ENCODE results near the gene TMEM141.

- TF ChIP-seq POLR2AphosphoS5 (IDR thresholded peaks at IDR 0.05; ENCODE audit: low read depth, low read length) (no peak), POLR2A (IDR thresholded peaks at IDR 0.05; ENCODE audit: low read depth, low read length) (no peak)
These were observed 8.7 kb upstream of the TMEM141 start for GRCh38 chr9:136782452-136782851.
